Suppressor macrophage treated with lipopolysaccharide for 4 hours (primary cell): ENCODE data around the gene SBF2.
"Not testable (repeated sequence)": the region's sequence is repeated elsewhere in the genome, so short reads cannot be mapped to it uniquely, and the experiment has no call there.

Source experiments
- DNase-seq: peaks from one replicate; pipeline ENCODE4 v3.0.0-alpha.2; 2020

The SBF2 gene

DNA sequence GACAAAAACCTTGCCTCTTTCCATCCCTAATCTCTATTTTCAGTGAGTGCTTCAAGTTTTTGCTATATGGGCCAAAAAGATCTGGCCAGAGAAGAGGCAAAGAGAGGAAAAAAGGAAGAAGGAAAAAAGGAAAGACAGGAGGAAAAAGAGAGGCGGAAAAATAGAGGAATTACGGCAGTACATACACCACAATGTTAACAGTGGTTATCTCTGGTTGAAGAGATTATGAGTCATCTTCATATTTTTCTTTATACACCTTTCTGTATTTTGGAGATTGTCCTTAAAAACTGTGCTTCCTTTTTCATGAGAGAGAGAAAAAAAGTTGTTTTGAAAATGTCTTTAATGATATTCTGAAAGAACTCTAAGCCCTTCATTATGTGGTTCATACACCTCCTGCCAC is 133.7 kb downstream of the SBF2 start:
- DNase-seq = no peak

DNA sequence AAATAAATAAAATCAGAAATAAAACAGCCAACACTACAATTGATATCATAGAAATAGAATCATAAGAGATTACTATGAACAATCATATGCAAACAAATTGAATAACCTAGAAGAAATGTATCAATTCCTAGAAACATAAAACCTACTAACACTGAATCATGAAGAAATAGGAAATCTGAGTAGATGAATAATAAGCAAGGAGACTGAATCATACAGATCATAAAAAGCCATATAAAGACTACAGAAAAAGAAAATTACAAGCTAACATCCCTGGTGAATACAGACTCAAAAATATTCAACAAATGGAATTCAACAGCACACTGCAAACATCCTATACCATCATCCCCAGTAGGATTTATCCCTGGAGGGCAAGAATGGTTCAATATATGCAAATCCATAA is 135.6 kb downstream of the SBF2 start:
- no peak for DNase-seq

DNA sequence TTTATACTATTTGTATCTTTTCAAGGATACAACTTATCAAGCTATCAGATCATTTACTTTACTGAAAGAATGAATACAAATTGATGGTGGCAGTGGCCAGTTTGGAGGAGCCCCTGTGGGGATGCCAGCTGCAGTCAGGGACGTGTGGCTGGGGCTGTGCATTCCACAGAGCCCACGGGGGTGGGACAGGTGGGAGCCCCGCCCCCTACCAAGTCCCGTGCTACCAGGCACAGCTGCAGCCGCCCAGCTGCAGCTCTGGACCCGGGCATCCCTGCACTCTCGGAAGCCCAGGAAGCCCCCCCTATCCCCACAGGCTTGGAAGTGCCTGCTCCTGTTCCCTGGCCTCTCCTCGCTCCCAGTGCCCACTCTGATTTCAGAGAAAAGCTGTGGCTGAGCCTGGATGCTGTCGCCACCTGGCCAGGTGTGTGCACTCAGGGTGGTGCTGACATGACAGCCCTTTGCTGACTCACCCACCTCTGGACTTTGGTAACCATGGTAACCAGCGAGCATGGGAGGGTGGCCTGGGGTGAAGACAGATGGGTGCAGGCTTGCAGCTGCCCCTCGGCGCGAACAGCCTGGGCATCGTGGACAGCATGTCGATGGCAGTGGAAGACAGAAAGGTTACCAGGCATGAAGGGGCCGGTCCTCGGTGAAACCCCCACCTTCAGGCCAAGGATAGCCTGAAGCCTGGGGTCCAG is 138.1 kb downstream of the SBF2 start:
- DNase-seq = no peak

DNA sequence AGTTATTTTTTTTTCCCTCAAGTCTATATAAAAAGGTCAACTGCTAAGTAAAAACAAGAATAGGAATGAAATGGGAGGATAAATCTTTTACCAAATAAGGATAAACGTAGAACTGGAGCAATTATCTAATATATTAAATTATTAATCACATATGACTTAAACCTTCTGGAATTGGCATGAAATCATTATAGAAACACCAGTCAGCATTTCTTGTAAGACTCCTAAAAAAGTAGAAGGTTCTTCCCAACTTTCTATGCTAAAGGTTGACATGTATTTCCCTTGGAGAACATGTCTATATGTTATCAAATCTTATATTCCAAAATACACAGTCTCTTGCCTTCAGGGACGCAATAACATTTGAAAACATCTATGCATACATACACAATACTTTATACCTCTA is 143.2 kb downstream of the SBF2 start:
- no peak for DNase-seq

DNA sequence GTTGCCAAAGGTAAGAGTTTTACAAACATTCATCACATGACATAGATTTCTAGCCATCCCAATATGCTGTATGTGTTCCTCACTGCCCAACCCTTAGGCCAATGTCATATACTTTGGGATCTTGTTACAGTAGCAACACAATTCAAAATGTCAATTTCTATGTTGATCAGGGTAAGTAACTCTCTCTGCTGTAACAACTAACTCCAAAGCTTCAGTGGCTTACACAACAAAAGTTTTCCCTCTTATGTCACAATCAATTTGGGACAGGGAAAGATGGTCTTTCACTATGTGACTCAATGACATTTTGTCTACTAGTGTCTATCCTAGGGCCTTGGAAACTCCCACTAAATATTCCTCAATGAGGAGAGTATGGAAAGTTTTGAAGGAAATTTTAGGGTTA is 144.5 kb downstream of the SBF2 start:
- no peak for DNase-seq

DNA sequence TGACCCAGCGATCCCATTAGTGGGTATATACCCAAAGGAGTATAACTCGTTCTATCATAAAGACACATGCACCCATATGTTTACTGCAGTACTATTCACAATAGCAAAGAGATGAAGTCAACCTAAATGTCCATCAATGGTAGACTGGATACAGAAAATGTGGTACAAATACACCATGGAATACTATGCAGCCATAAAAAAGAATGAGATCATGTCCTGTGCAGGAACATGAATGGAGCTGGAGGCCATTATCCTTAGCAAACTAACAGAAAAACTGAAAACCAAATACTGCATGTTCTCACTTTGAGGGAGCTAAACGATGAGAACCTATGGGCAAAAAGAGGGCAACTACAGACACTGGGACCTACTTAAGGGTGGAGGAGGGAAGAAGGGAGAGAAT is 146.8 kb downstream of the SBF2 start:
- no peak for DNase-seq

DNA sequence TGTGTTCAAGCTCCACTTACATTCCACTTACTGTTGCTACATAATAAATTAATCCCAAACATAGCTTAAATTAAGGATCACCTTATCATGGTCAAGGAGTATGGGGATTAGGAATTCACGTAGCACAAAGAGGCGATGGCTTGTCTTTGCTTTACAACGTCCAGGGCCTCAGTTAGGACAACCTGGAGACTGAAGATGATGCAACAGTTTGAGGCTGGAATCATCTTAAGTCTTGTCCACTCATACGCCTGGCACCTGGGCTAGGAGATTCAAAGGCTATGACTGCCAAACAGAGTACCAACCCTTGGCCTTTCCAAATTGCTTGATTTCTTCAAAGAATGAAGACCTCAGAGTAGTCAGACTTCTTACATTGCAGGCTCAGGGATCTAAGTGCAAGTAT is 149.1 kb downstream of the SBF2 start:
- no peak for DNase-seq

DNA sequence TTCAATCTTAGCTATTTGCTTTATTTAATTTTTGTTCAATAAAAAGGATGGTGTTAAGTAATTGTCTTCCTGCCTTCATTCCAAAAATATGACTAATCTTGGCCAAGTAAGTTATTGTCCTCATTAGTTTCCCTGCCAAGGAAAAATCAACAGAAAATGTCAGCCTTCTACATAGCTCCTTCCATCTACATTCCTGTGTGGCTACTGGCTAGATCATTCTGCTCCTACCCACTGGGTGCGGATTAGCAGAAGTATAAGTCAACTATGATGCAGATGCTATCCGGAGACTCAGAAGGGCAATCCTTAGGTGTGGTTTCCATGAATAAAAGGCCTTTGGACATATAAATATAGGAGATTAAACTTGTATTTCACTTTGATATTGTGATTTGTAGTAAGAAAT is 154.4 kb downstream of the SBF2 start:
- DNase-seq = no peak

DNA sequence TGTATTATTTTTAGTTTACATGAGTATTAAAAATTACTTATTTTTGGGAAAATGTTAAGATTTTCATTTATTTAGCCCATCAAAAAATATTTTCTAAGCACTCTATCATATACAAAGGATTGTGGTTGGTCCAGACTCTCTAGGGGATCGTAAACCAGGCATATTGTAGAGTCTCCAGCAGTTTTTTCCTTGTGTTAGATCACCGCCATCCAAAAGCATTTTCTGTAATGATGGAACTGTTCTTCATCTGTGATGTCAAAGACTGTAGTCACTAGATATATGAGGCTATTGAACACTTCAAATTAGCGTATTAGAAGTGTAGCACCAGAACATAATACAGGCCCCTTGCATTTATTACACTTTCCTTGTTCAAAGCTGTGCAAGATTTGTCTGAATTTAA is 154.9 kb downstream of the SBF2 start:
- no peak for DNase-seq

DNA sequence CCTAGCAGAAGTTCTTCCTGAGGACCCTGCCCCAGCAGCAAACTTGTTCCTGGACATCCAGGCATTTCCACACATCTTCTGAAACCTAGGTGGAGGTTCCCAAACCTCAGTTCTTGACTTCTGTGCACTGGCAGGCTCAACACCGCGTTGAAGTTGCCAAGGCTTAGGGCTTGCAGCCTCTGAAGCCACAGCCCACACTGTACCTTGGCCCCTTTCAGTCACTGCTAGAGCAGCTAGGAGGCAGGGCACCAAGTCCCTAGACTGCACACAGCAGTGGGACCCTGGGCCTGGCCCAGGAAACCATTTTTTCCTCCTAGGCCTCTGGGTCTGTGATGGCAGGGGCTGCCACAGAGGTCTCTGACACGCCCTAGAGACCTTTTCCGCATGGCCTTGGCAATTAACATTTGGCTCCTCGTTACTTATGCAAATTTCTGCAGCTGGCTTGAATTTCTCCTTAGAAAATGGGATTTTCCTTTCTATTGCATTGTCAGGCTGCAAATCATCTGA is 159.0 kb downstream of the SBF2 start:
- DNase-seq = no peak

DNA sequence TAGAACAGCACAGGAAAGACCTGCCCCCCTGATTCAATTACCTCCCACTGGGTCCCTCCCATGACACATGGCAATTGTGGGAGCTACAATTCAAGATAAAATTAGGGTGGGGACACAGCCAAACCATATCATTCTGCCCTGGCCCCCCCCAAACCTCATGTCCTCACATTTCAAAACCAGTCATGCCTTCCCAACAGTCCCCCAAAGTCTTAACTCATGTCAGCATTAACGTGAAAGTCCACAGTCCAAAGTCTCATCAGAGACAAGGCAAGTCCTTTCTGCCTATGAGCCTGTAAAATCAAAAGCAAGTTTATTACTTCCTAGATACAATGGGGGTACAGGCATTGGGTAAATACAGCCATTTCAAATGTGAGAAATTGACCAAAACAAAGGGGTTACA is 159.8 kb downstream of the SBF2 start:
- DNase-seq = not testable (repeated sequence)

DNA sequence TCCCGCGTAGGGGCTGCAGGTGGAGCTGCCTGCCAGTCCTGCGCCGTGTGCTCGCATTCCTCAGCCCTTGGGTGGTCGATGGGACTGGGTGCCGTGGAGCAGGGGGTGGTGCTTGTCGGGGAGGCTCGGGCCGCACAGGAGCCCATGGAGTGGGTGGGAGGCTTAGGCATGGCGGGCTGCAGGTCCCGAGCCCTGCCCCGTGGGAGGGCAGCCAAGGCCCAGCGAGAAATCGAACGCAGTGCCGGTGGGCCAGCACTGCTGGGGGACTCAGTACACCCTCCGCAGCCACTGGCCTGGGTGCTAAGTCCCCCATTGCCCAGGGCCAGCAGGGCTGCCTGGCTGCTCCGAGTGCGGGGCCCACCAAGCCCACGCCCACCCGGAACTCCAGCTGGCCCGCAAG is 160.8 kb downstream of the SBF2 start:
- not testable (repeated sequence) for DNase-seq

DNA sequence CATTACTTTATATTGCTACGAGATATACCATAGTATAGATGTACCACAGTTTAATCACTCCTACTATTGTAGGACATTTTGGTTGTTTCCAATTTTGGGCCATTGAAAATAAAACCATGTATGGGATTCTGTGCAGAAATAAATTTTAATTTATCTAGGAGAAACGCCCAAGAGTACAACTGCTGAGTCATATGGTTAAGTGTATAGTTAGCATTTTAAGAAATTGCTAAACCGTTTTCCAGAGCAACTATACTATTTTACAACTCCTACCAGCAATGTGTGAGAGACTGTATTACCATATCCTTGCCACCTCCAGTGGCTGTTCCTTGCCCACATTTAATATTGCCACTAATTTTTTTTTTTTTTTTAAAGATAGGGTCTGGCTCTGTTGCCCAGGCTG is 163.1 kb downstream of the SBF2 start:
- no peak for DNase-seq

DNA sequence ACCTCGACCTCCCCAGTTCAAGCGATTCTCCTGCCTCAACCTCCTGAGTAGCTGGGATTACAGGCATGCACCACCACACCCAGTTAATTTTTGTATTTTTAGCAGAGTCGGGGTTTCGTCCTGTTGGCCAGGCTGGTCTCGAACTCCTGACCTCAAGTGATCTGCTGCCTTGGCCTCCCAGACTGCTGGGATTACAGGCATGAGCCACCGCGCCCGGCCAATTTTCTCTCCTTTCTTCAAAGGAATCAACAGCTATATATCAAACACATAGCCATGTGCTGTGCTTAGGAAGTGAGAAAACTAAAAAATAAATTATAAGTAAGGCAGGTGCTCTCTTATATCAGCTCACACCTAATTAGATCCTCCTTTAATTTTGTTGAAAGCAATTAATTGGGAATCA is 164.8 kb downstream of the SBF2 start:
- DNase-seq = not testable (repeated sequence)

DNA sequence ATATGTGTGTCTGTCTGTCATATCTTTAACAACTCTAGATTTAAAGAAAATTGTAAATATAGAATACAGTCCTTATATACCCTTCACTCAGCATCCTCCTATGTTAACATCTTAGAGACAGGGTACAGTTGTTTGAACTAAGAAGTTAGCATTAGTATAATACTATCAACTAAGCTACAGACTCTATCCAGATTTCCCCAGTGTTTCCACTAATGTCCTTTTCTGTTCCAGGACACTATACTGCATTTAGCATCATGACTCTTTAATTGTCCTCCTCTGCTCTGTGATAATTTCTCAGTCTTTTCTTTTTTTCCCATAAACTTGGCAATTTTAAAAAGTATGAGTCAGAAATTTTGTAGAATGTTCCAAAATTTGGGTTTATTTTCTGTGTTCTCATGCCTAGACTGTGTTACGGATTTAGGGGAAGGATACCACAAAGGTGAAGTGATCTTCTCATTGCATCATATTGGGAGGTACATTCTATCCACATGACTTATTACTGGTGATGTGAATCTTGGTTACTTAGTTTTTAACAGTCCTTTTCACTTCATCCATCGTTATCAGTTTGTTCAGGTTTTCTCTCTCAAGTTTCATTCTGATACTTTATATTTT is 168.4 kb downstream of the SBF2 start:
- DNase-seq = no peak

DNA sequence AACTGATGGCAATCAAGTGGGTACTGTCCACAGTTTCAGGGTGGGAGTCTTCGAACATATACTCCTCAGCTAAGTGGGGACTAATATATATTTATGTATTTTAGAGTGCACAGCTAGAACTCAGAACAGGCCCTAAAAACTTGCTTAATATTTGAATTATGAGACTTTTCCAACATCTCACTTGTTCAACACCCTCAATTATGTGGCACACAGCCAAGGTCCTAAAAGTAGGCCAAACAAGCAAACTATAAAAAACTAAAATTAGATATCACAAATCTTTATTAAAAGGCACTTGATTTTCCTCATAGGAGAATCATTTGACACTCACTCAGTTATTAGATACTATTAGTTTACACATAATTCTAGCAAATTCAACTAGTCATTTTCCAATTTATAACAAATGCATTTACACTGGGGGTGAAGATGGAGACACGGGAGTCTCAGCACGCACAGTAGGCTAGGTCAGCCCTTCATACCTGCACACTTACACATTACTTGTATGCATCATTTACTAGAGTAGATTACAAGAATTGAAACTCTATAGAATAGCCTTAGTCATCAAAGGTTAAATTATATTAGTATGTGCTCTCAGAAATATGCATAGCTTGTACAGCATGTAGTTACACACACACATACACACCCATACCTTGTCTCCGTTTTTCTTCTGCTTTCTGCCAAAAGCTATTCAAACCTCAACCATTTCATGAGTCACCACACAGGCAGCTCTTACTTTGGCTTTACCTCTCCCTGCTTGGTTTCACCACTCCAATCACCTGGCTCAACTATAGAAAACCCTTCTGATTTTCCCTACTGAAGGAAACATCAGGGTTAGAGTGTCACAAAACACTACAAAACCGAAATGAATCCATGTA is 171.5 kb downstream of the SBF2 start:
- no peak for DNase-seq

DNA sequence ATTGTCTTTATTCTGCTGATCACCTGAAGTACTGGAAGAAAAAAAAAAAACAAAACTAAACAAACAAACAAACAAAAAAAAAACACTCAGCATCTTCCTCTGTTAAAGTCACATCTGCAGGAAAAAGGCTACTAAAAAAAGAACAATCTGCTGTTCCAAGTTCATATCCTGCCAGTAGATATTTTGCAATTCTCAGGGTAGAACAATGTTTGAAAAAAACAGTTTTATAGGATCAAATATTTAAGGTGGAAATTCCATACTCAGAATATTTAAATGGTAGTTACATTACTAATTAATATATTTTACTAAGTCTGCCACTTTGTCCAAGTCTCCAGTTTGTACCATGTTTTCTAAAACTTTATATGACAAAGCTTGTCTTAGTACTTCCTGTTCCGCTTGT is 175.2 kb downstream of the SBF2 start:
- DNase-seq = no peak

DNA sequence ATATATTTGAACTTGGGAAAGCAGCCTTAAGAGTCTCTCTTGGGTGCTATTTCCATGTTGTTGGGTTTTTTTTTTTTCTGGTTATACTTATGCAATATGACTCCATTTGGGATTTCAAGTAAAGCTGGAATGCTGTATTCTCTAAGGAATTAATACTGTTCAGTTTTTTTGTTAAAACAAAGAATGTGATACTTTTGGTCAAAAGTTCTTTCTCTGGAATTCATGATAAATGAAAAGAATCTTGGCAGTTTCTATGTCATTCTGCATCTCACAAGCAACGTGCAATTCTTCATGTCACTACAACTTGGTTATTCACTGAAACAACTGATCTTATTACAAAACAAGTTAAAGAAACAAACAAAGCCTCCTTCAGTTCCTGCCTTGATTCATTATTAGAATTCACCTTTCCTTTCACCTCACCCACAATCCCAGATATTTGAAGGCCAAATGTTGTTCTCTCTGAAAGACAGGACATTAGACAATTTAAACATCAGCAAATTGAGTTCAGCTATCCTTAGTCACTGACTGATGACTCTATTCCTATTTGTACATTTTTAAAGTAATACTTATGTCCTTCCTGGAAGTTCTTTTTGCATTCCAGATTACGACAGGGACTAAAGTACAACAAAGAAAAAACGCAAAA is 176.2 kb downstream of the SBF2 start:
- peak; percentile 24 for DNase-seq

DNA sequence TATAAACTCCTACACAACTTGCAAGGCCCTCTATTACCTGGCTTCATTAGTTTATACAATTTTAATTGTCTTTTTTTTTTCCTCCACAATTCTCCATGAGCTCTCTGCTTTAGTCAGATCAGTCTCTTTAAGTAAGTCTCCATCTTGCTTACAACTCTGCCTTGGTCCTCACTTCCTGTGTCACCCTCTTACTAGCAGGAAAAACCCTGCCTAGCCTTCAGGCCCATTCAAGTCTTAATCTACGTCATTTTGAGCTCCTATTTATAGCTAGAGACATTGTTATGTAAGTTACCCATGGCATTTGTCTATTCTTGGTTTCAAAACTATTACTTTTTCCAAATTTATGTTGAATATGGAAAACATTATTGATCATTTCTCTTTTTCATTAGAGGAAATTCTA is 177.4 kb downstream of the SBF2 start:
- DNase-seq = no peak

DNA sequence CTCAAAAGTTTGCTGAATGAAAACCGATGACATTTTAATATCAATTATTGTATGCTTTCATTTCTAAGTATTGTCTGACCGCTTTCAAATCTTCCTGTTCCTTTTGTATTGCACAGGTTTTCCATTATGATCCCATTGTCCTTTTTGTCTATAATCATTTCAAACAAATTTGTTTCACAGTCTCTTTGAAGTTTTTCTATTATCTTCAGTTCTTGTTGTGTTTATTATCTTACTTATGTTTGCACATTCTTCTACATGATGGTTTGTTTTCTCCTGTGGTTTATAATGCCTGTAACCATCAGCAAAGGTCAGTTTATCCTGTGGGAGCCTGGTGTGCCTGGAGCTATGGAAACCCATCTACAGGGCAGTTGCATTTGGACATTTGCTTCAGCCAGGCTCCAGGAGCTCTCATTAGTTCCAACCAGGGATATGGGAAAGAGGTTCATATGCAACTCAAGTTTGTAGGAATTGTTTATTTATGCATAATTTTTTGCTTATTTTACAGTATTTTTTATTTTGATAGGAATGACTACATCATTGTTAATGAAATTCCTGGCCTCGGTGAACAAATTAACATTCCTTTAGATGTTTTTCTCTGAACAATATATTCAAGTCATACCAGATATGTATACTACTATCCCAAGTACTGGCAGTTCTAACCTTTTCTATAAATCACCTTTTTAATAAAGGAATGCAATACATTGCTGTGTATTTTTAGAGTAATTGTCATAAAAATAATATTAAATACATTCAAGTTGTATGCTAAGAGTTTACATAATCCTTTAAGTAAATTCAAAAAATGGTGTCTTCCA is 179.2 kb downstream of the SBF2 start:
- DNase-seq = no peak

DNA sequence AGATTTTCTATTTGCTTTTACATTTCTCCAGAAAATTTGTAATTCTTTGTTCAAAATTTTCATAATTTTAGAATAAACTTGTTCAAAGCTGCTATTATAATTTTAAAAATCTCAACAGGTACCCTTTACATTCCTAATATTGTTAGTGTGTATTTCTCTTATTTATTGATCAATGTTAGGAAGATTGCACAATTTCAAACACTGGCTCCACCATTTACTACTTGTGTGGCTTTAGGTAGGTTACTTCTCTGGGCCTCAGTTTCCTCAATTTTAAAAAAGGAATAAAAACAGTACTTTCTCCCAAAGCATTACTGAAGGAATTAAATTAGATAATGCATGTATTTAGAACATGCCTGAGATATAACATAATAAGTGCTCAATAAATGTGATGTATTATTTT is 180.2 kb downstream of the SBF2 start:
- DNase-seq = no peak

DNA sequence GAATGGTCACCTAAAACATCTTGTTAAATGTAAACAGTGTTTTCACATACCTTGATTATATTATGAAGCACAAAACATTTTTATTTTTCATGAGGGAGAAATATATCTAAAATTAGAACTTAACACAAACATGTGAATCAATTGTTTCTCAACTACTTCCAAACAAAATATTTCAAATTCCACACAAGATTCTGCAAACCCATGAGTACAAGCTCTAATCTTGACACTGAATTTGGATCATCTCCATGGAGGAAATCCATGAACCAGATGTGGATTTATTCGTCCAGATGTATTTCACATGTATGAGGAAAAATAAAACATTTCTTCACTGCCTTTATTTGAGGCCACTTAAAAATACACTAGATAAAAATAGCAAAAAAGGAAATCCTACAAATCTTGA is 184.2 kb downstream of the SBF2 start:
- DNase-seq = no peak
